IMR-90 (cell line): ENCODE results near the gene ZNF253. TPM values are rescaled to one million over a fixed set of nuclear protein-coding genes. Genes with fewer than 3 reads are reported as not detected.

ENCODE experiments used
- ATAC-seq: fragments of 200-7000 bp; cut with Tn5 transposase; 2 replicates; pipeline ENCODE4 v1.9.1; 2020; ENCODE audit warnings: low read depth, mild to moderate bottlenecking, moderate library complexity
- BruUV-seq: library from RNA; stranded (reverse); fragments of 400-500 nt; replicated peaks from 2 replicates; lab custom pipeline; 2021; lab: Mats Ljungman, UMichigan
- CTCF ChIA-PET: fragments of 300-600 bp; formaldehyde crosslinking; extraction: SDS; loops from one replicate; lab custom pipeline; 2021; ENCODE audit warnings: antibody characterized with exemption; lab: Yijun Ruan, JAX
- POLR2A ChIA-PET: fragments of 300-600 bp; sonication (Branson Sonifier 250); formaldehyde crosslinking; loops from one replicate; lab custom pipeline; 2022; ENCODE audit warnings: antibody characterized with exemption; ENCODE audit not compliant: unreplicated experiment; lab: Charles Lee
- DNase-seq: peaks from one replicate; pipeline ENCODE4 v3.0.0; 2013
- H2AFZ ChIP-seq: replicated peaks from 2 replicates; pipeline ENCODE3; 2013; ENCODE audit warnings: low read length, mild to moderate bottlenecking; ENCODE audit not compliant: poor library complexity
- H2AK5ac ChIP-seq: 2 replicates; pipeline ENCODE4 v1.6.1; 2013; ENCODE audit warnings: low read depth, low read length, inconsistent platforms
- H2AK9ac ChIP-seq: replicated peaks from 2 replicates; pipeline ENCODE3; 2013; ENCODE audit warnings: mild to moderate bottlenecking, low read depth, low read length, moderate library complexity; ENCODE audit not compliant: poor library complexity
- H2BK120ac ChIP-seq: 2 replicates; pipeline ENCODE4 v1.6.1; 2013; ENCODE audit warnings: low read depth, low read length, inconsistent platforms
- H2BK15ac ChIP-seq: 3 replicates; pipeline ENCODE4 v1.6.1; 2013; ENCODE audit warnings: low read depth, low read length, inconsistent platforms
- H2BK20ac ChIP-seq: 2 replicates; pipeline ENCODE4 v1.6.1; 2013; ENCODE audit warnings: low read depth, mild to moderate bottlenecking, inconsistent platforms, low read length, moderate library complexity
- H2BK5ac ChIP-seq: 2 replicates; pipeline ENCODE4 v1.6.1; 2013; ENCODE audit warnings: mild to moderate bottlenecking, low read depth, low read length, inconsistent platforms; ENCODE audit not compliant: poor library complexity, severe bottlenecking
- H3K14ac ChIP-seq: replicated peaks from 2 replicates; pipeline ENCODE4 v1.6.1; 2013; ENCODE audit warnings: low read depth, low read length, inconsistent platforms
- H3K18ac ChIP-seq: 2 replicates; pipeline ENCODE4 v1.6.1; 2013; ENCODE audit warnings: low read depth, low read length, control low read depth
- H3K23ac ChIP-seq: 2 replicates; pipeline ENCODE4 v1.6.1; 2013; ENCODE audit warnings: low read depth, low read length, inconsistent platforms
- H3K27ac ChIP-seq: 2 replicates; pipeline ENCODE4 v1.5.1; 2013; ENCODE audit warnings: mild to moderate bottlenecking, control low read depth, low read length; ENCODE audit not compliant: insufficient read depth
- H3K27me3 ChIP-seq: 2 replicates; pipeline ENCODE4 v1.6.1; 2013; ENCODE audit warnings: low read length; ENCODE audit not compliant: control insufficient read depth, insufficient read depth
- H3K36me3 ChIP-seq: 2 replicates; pipeline ENCODE4 v1.6.1; 2013; ENCODE audit warnings: low read length, mixed read lengths; ENCODE audit not compliant: control insufficient read depth, insufficient read depth
- H3K4ac ChIP-seq: 2 replicates; pipeline ENCODE4 v1.6.1; 2013; ENCODE audit warnings: low read depth, low read length, inconsistent platforms
- H3K4me1 ChIP-seq: 2 replicates; pipeline ENCODE4 v1.6.1; 2013; ENCODE audit warnings: low read length, mixed read lengths; ENCODE audit not compliant: control insufficient read depth, insufficient read depth
- H3K4me2 ChIP-seq: 2 replicates; pipeline ENCODE4 v1.6.1; 2013; ENCODE audit warnings: low read depth, mild to moderate bottlenecking, control low read depth, low read length, moderate library complexity
- H3K4me3 ChIP-seq: 2 replicates; pipeline ENCODE4 v1.5.1; 2013; ENCODE audit warnings: low read depth, mild to moderate bottlenecking, control low read depth, low read length, moderate library complexity; ENCODE audit not compliant: insufficient read depth
- H3K56ac ChIP-seq: 2 replicates; pipeline ENCODE4 v1.6.1; 2013; ENCODE audit warnings: low read length, inconsistent platforms; ENCODE audit not compliant: insufficient read depth; ENCODE audit errors: extremely low read depth
- H3K79me1 ChIP-seq, 2 experiments: 2 replicates each; pipeline ENCODE4 v1.6.1; 2013; ENCODE audit warnings: low read length in 2 of 2, inconsistent platforms in 1 of 2, low read depth in 1 of 2
- H3K9ac ChIP-seq: 2 replicates; pipeline ENCODE4 v1.6.1; 2013; ENCODE audit warnings: low read depth, low read length, control low read depth
- H3K9me1 ChIP-seq: 2 replicates; pipeline ENCODE4 v1.6.1; 2013; ENCODE audit warnings: low read length, inconsistent platforms; ENCODE audit not compliant: insufficient read depth
- H3K9me3 ChIP-seq: 2 replicates; pipeline ENCODE4 v1.6.1; 2013; ENCODE audit warnings: low read length; ENCODE audit not compliant: control insufficient read depth, insufficient read depth
- H4K20me1 ChIP-seq: 2 replicates; pipeline ENCODE4 v1.6.1; 2013; ENCODE audit warnings: low read length, inconsistent platforms; ENCODE audit not compliant: insufficient read depth
- H4K5ac ChIP-seq: 2 replicates; pipeline ENCODE4 v1.6.1; 2013; ENCODE audit warnings: mild to moderate bottlenecking, low read depth, low read length, control low read depth
- H4K8ac ChIP-seq, 2 experiments: 2 replicates each; pipeline ENCODE4 v1.6.1; 2013; ENCODE audit warnings: low read depth in 2 of 2, low read length in 2 of 2, control low read depth in 1 of 2, inconsistent platforms in 1 of 2
- H4K91ac ChIP-seq: 2 replicates; pipeline ENCODE4 v1.6.1; 2013; ENCODE audit warnings: low read depth, low read length, inconsistent platforms; ENCODE audit not compliant: insufficient read depth
- BHLHE40 ChIP-seq: fragments of 150-350 bp; IDR thresholded peaks from 2 replicates; pipeline ENCODE4 v1.6.1; 2016; ENCODE audit warnings: mild to moderate bottlenecking, low read depth, low read length
- CEBPB ChIP-seq: IDR thresholded peaks from 2 replicates; pipeline ENCODE4 v1.6.1; 2012; ENCODE audit warnings: low read depth, low read length, improper control_type of control experiment
- CHD1 ChIP-seq: IDR thresholded peaks from 2 replicates; pipeline ENCODE4 v1.6.1; 2012; ENCODE audit warnings: low read depth, low read length, improper control_type of control experiment
- FOS ChIP-seq: fragments of 150-350 bp; IDR thresholded peaks from 2 replicates; pipeline ENCODE4 v1.6.1; 2016; ENCODE audit warnings: low read depth, low read length
- MAFK ChIP-seq: IDR thresholded peaks from 2 replicates; pipeline ENCODE4 v1.6.1; 2012; ENCODE audit warnings: low read depth, low read length, improper control_type of control experiment
- MAZ ChIP-seq: IDR thresholded peaks from 2 replicates; pipeline ENCODE4 v1.6.1; 2012; ENCODE audit warnings: low read depth, mild to moderate bottlenecking, low read length, improper control_type of control experiment, moderate library complexity, borderline replicate concordance
- MXI1 ChIP-seq: IDR thresholded peaks from 2 replicates; pipeline ENCODE4 v1.6.1; 2012; ENCODE audit warnings: low read depth, mild to moderate bottlenecking, low read length, moderate library complexity, borderline replicate concordance
- NFE2L2 ChIP-seq: fragments of 150-350 bp; IDR thresholded peaks from 2 replicates; pipeline ENCODE4 v1.6.1; 2016; ENCODE audit warnings: low read depth, mild to moderate bottlenecking, low read length
- POLR2A ChIP-seq: IDR thresholded peaks from 2 replicates; pipeline ENCODE4 v1.6.1; 2012; ENCODE audit warnings: mild to moderate bottlenecking, low read depth, low read length
- RAD21 ChIP-seq: IDR thresholded peaks from 2 replicates; pipeline ENCODE4 v1.6.1; 2012; ENCODE audit warnings: low read length, improper control_type of control experiment
- RCOR1 ChIP-seq: IDR thresholded peaks from 2 replicates; pipeline ENCODE4 v1.6.1; 2012; ENCODE audit warnings: mild to moderate bottlenecking, low read length, improper control_type of control experiment; ENCODE audit not compliant: insufficient replicate concordance
- RFX5 ChIP-seq: IDR thresholded peaks from 2 replicates; pipeline ENCODE4 v1.8.0; 2012; ENCODE audit warnings: low read depth, mild to moderate bottlenecking, low read length, moderate library complexity
- SMC3 ChIP-seq: fragments of 150-350 bp; IDR thresholded peaks from 2 replicates; pipeline ENCODE4 v1.6.1; 2016; ENCODE audit warnings: low read depth, mild to moderate bottlenecking, antibody characterized with exemption, low read length, moderate library complexity
- USF2 ChIP-seq: fragments of 150-350 bp; IDR thresholded peaks from 2 replicates; pipeline ENCODE4 v1.6.1; 2017; ENCODE audit warnings: mild to moderate bottlenecking, antibody characterized with exemption, low read length, low read depth
- WGBS, 2 experiments: methylation state at CpG; one replicate each; pipeline versions ENCODE4 v1.1.5 to v1.1.7; 2013; ENCODE audit warnings: missing lambda C conversion rate in 2 of 2; ENCODE audit not compliant: insufficient read length in 1 of 2; ENCODE audit errors: extremely low coverage in 2 of 2; 5-methylcytosine and 5-hydroxymethylcytosine counted together
- dilution Hi-C: fragments of 300-500 bp; cut with HindIII; formaldehyde crosslinking; loops from one replicate; pipeline ENCODE4 v1.14.3; 2018; ENCODE audit warnings: low sequenced_read_pairs; ENCODE audit not compliant: unreplicated experiment
- in situ Hi-C: fragments of 300-500 bp; cut with MboI; formaldehyde crosslinking; loops from 3 replicates; pipeline ENCODE4 v1.14.3; 2019; ENCODE audit warnings: low sequenced_read_pairs, inconsistent platforms, mixed read lengths
- intact Hi-C: fragments of 100-400 bp; cut with micrococcal nuclease; formaldehyde crosslinking; loops from 2 replicates; pipeline ENCODE4 v1.10.0; 2022
- polyA plus RNA-seq, 3 experiments: library from polyadenylated mRNA; depleted of rRNA; stranded (reverse); fragments of >200 nt; gene quantifications; 2 replicates each; pipeline ENCODE4 v1.2.3, GENCODE V29; 2012; ENCODE audit warnings: low replicate concordance in 1 of 3
- total RNA-seq: library from RNA; depleted of rRNA; stranded (reverse); fragments of >200 nt; gene quantifications from 2 replicates; pipeline ENCODE4 v1.2.3, GENCODE V29; 2012
- TF ChIP-seq, protein P1 (sequence below): conservative IDR thresholded peaks from 2 replicates; pipeline ENCODE4 v1.5.1; 2012; ENCODE audit warnings: mild to moderate bottlenecking, low read depth, low read length, improper control_type of control experiment
- TF ChIP-seq, protein P2 (sequence below): fragments of 150-350 bp; IDR thresholded peaks from 2 replicates; pipeline ENCODE4 v1.6.1; 2016; ENCODE audit warnings: low read depth, mild to moderate bottlenecking, low read length, moderate library complexity, borderline replicate concordance

Gene ZNF253
- total and polyA plus RNA-seq, 2 of the 4 experiments (the other 2 are of a cell fraction): 0.74 to 3.4 TPM

- dilution Hi-C loops (no loop called here), intact Hi-C loops (loop anchor here (10.0 kb wide), 1 partner anchor 624 kb away; no protein-coding TSS in a partner anchor), in situ Hi-C loops (no loop called here)
- peak; percentile 26 for DNase-seq
- no peak overlapping the region for H4K5ac ChIP-seq
- no peak overlapping the region for H4K91ac ChIP-seq
- H4K20me1 ChIP-seq: no peaks in the 10 kb centered on the region
- 0 out of 2 replicates have a peak, but pooled peaks cover 2% of the 10 kb centered on the region for H3K4me1 ChIP-seq
- no peak overlapping the region for H3K4me3 ChIP-seq
- H2BK15ac ChIP-seq: no peak overlapping the region
- no peak overlapping the region for H3K23ac ChIP-seq
- peak; percentile 27 for ATAC-seq
- no peak overlapping the region for H3K4ac ChIP-seq
- H2AFZ ChIP-seq: no peak overlapping the region
- TF ChIP-seq FOS (no peak), MAZ (no peak), NFE2L2 (no peak), CHD1 (no peak), RCOR1 (no peak), BHLHE40 (no peak), POLR2A (no peak), CEBPB (no peak), SMC3 (no peak), MXI1 (no peak), RFX5 (no peak), RAD21 (no peak), USF2 (no peak), MAFK (no peak)
- TF ChIP-seq, protein P1, sequence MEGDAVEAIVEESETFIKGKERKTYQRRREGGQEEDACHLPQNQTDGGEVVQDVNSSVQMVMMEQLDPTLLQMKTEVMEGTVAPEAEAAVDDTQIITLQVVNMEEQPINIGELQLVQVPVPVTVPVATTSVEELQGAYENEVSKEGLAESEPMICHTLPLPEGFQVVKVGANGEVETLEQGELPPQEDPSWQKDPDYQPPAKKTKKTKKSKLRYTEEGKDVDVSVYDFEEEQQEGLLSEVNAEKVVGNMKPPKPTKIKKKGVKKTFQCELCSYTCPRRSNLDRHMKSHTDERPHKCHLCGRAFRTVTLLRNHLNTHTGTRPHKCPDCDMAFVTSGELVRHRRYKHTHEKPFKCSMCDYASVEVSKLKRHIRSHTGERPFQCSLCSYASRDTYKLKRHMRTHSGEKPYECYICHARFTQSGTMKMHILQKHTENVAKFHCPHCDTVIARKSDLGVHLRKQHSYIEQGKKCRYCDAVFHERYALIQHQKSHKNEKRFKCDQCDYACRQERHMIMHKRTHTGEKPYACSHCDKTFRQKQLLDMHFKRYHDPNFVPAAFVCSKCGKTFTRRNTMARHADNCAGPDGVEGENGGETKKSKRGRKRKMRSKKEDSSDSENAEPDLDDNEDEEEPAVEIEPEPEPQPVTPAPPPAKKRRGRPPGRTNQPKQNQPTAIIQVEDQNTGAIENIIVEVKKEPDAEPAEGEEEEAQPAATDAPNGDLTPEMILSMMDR: no peak
- TF ChIP-seq, protein P2, sequence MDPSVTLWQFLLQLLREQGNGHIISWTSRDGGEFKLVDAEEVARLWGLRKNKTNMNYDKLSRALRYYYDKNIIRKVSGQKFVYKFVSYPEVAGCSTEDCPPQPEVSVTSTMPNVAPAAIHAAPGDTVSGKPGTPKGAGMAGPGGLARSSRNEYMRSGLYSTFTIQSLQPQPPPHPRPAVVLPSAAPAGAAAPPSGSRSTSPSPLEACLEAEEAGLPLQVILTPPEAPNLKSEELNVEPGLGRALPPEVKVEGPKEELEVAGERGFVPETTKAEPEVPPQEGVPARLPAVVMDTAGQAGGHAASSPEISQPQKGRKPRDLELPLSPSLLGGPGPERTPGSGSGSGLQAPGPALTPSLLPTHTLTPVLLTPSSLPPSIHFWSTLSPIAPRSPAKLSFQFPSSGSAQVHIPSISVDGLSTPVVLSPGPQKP: no peak
- no peak overlapping the region for H3K18ac ChIP-seq
- H2BK120ac ChIP-seq: no peak overlapping the region
- no peak overlapping the region for H4K8ac ChIP-seq
- H3K14ac ChIP-seq: no peak overlapping the region
- no TSS peak for BruUV-seq
- H3K4me2 ChIP-seq: no peak overlapping the region
- ChIA-PET CTCF (no interaction called here), POLR2A (interaction anchor here (1.3 kb wide), 1 partner anchor 10 kb away, joined by 3 read pairs; the partner anchor contains the start of gene ZNF93)
- no CpG with 5 or more reads among the region's 1 CpG for WGBS, 2 experiments
- no peak overlapping the region for H3K27ac ChIP-seq
- H3K27me3 ChIP-seq: no peaks in the 10 kb centered on the region
- peaks cover 4% of the 10 kb centered on the region for H3K9me3 ChIP-seq
- H2BK20ac ChIP-seq: no peak overlapping the region
- no peak overlapping the region for H2AK5ac ChIP-seq
- H2BK5ac ChIP-seq: no peak overlapping the region
- H3K9ac ChIP-seq: no peak overlapping the region
- no peak overlapping the region for H2AK9ac ChIP-seq
- H3K9me1 ChIP-seq: no peaks in the 10 kb centered on the region
- peaks cover 8% of the 10 kb centered on the region for H3K36me3 ChIP-seq
- no peak overlapping the region for H3K56ac ChIP-seq
- peaks cover 3 to 7% of the 10 kb centered on the region in 2 experiments; a peak in 2 of 4 replicates for H3K79me1 ChIP-seq
Observed at GRCh38 chr19:19911150-19911549, 45.5 kb downstream of the ZNF253 start.
